ENCODE measurements around the gene AAMDC. TPM values are rescaled to one million over a fixed set of nuclear protein-coding genes. Genes with fewer than 3 reads are reported as not detected.

The AAMDC gene
- total RNA-seq, 6 experiments from 2014 or later, result 33.3 to 48.5 (median 39.5) TPM

DNA sequence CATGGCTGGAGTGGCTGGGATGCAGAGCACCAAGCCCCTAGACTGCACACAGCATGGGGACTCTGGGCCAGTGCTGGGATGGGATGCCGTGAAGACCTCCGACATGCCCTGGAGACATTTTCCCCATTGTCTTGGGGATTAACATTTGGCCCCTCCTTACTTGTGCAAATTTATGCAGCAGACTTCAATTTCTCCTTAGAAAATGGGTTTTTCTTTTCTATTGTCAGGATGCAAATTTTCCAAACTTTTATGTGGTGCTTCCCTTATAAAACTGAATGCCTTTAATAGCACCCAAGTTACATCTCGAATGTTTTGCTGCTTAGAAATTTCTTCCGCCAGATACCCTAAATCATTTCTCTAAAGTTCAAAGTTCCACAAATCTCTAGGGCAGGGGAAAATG lies 29.6 kb upstream of the AAMDC start:
- TF ChIP-seq, protein P1, sequence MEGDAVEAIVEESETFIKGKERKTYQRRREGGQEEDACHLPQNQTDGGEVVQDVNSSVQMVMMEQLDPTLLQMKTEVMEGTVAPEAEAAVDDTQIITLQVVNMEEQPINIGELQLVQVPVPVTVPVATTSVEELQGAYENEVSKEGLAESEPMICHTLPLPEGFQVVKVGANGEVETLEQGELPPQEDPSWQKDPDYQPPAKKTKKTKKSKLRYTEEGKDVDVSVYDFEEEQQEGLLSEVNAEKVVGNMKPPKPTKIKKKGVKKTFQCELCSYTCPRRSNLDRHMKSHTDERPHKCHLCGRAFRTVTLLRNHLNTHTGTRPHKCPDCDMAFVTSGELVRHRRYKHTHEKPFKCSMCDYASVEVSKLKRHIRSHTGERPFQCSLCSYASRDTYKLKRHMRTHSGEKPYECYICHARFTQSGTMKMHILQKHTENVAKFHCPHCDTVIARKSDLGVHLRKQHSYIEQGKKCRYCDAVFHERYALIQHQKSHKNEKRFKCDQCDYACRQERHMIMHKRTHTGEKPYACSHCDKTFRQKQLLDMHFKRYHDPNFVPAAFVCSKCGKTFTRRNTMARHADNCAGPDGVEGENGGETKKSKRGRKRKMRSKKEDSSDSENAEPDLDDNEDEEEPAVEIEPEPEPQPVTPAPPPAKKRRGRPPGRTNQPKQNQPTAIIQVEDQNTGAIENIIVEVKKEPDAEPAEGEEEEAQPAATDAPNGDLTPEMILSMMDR (IDR thresholded peaks at IDR 0.05), result no peak

DNA sequence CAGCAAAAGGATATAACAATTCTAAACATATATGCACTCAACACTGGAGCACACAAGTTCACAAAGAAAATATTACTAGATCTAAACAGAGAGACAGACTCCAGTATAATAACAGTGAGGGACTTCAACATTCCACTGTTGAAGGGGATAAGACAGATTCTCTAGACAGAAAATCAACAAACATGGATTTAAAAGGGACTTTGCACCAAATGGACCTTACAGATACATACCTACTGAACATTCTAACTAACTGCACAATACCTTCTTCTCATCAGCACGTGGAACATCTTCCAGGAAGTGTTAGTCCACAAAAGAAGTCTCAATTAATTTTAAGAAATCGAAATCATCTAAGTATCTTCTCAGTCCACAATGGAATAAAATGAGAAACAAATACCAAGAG lies 27.0 kb upstream of the AAMDC start:
- peaks cover 40% of the 10 kb centered on the region for H3K36me3 Mint-ChIP-seq (ENCODE audit: low read depth)
- no peaks in the 10 kb centered on the region; the same call in 1 of the 2 replicates for H3K27me3 Mint-ChIP-seq (ENCODE audit: insufficient read depth)
- no peak overlapping the region for H3K4me3 Mint-ChIP-seq
- no peak overlapping the region for H3K27ac Mint-ChIP-seq
- TF ChIP-seq, protein P1 (IDR thresholded peaks at IDR 0.05), result no peak
- peaks cover 9% of the 10 kb centered on the region for H3K4me1 Mint-ChIP-seq (ENCODE audit: low read depth)
- no peak for DNase-seq
- peaks cover 5% of the 10 kb centered on the region for H3K9me3 Mint-ChIP-seq

More for the DNA sequence above, 29.6 kb upstream of the AAMDC start:
- peaks cover 34% of the 10 kb centered on the region for H3K36me3 Mint-ChIP-seq (ENCODE audit: low read depth)
- no peak overlapping the region for H3K4me3 Mint-ChIP-seq
- peaks cover 5% of the 10 kb centered on the region for H3K9me3 Mint-ChIP-seq
- peaks cover 26% of the 10 kb centered on the region for H3K4me1 Mint-ChIP-seq (ENCODE audit: low read depth)
- no peaks in the 10 kb centered on the region; the same call in none of the 2 replicates for H3K27me3 Mint-ChIP-seq (ENCODE audit: insufficient read depth)
- DNase-seq, result no peak
- no peak overlapping the region for H3K27ac Mint-ChIP-seq

DNA sequence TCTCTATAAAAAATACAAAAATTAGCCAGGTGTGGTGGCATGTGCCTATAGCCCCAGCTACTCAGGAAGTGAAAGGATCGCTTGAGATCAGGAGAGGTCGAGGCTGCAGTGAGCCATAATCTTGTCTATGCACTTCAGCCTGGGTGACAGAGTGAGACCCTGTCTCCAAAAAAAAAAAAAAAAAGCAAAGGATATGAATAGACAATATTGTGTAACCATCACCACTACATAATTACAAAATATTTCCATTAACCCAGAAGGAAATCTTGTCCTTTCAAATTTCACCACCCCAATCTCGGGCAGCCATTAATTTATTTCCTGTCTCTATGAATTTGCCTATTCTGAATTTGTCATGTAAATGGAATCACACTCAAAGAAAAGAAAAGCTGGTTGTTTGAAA lies 21.6 kb upstream of the AAMDC start:
- H3K9me3 Mint-ChIP-seq, result no peaks in the 10 kb centered on the region
- no peak for DNase-seq
- H3K4me3 Mint-ChIP-seq, result no peak overlapping the region
- peaks cover 6% of the 10 kb centered on the region for H3K36me3 Mint-ChIP-seq (ENCODE audit: low read depth)
- peaks cover 22% of the 10 kb centered on the region for H3K4me1 Mint-ChIP-seq (ENCODE audit: low read depth)
- no peak overlapping the region; the same call in 1 of the 2 replicates for H3K27ac Mint-ChIP-seq
- TF ChIP-seq, protein P1 (IDR thresholded peaks at IDR 0.05), result no peak
- H3K27me3 Mint-ChIP-seq (ENCODE audit: insufficient read depth), result no peaks in the 10 kb centered on the region

DNA sequence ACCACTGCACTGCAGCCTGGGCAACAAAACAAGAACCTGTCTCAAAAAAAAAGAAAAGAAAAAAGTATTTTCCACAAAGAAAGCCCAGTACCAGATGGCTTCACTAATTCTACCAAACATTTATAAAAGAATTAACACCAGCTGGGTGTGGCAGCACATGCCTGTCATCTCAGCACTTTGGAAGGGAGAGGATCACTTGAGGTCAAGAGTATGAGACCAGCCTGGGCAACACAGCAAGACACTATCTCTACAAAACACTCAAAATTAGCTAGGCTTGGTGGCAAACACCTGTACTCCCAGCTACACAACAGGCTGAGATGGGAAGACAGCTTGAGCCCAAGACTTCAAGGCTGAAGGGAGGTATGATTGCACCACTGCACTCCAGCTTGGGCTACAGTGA lies 20.5 kb upstream of the AAMDC start:
- no peak overlapping the region for H3K4me3 Mint-ChIP-seq
- no peaks in the 10 kb centered on the region for H3K27me3 Mint-ChIP-seq (ENCODE audit: insufficient read depth)
- H3K36me3 Mint-ChIP-seq (ENCODE audit: low read depth), result peaks cover 6% of the 10 kb centered on the region
- peaks cover 14% of the 10 kb centered on the region; the same call in 1 of the 2 replicates for H3K4me1 Mint-ChIP-seq (ENCODE audit: low read depth)
- no peaks in the 10 kb centered on the region for H3K9me3 Mint-ChIP-seq
- DNase-seq, result no peak
- no peak overlapping the region for H3K27ac Mint-ChIP-seq
- TF ChIP-seq, protein P1 (IDR thresholded peaks at IDR 0.05), result no peak

DNA sequence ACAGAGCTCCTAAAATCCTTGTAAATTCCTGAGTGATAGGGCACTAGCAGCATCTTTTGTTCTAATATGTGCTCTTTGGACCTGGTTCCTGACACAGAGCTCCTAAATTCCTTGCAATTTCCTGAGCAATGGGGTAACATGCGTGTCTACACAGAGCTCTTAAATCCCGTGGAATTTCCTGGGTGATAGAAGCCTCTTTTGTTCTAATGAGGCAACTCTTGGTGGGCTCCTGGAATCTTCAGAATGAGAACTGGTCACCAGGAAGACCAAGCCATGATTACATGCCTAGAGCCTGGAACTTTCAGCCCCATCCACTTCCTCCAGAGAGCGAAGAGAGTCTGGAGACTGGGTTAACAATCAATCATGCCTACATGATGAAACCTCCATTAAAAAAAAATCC lies 19.5 kb upstream of the AAMDC start:
- peaks cover 22% of the 10 kb centered on the region for H3K4me1 Mint-ChIP-seq (ENCODE audit: low read depth)
- DNase-seq, result no peak

More for the DNA sequence above, 19.5 kb upstream of the AAMDC start:
- peaks cover 6% of the 10 kb centered on the region for H3K36me3 Mint-ChIP-seq (ENCODE audit: low read depth)
- no peaks in the 10 kb centered on the region for H3K27me3 Mint-ChIP-seq (ENCODE audit: insufficient read depth)
- TF ChIP-seq, protein P1 (IDR thresholded peaks at IDR 0.05), result no peak
- H3K27ac Mint-ChIP-seq, result no peak overlapping the region
- H3K9me3 Mint-ChIP-seq, result no peaks in the 10 kb centered on the region
- H3K4me3 Mint-ChIP-seq, result no peak overlapping the region
